B cell (primary cell): ENCODE results near the gene MAN1A2. TPM values are rescaled to one million over a fixed set of nuclear protein-coding genes. Genes with fewer than 3 reads are reported as not detected.

ENCODE experiments used
- ATAC-seq: fragments of 200-7000 bp; cut with Tn5 transposase; one replicate; pipeline ENCODE4 v1.10.0; 2021; ENCODE audit warnings: low read depth, mild to moderate bottlenecking, moderate number of reproducible peaks, moderate library complexity
- CTCF ChIA-PET: fragments of 350-600 bp; sonication (Branson Sonifier 250); formaldehyde crosslinking; loops from one replicate; lab custom pipeline; 2021; ENCODE audit warnings: antibody characterized with exemption, inconsistent platforms; lab: Charles Lee
- POLR2A ChIA-PET: fragments of 350-600 bp; sonication (Branson Sonifier 250); formaldehyde crosslinking; loops from one replicate; lab custom pipeline; 2021; ENCODE audit warnings: antibody characterized with exemption; lab: Charles Lee
- DNase-seq: peaks from one replicate; pipeline ENCODE4 v3.0.0; 2013
- H2AFZ ChIP-seq: 2 replicates; pipeline ENCODE4 v1.6.1; 2012; ENCODE audit warnings: mild to moderate bottlenecking, low read depth, low read length; ENCODE audit not compliant: insufficient read depth, poor library complexity, severe bottlenecking
- H3K27ac ChIP-seq, 2 donors: 1 replicate in 1 of 2; 2 replicates in 1 of 2; pipeline ENCODE4 v1.5.1; 2012 to 2013; ENCODE audit warnings: low read length in 2 of 2, mild to moderate bottlenecking in 2 of 2, moderate library complexity in 1 of 2
- H3K27me3 ChIP-seq, 4 experiments: fragments of 200-600 bp in 1 of 4; sonication (generic) in 1 of 4; replicated peaks in 1 of 4; 1 replicate in 2 of 4; 2 replicates in 2 of 4; pipeline versions ENCODE4 v1.6.1 to v1.7.0; 2013 to 2016; ENCODE audit warnings: low read length in 3 of 4, mild to moderate bottlenecking in 2 of 4, mixed read lengths in 1 of 4, moderate library complexity in 1 of 4; ENCODE audit not compliant: insufficient read depth in 4 of 4, control insufficient read depth in 3 of 4; ENCODE audit errors: control extremely low read depth in 1 of 4
- H3K36me3 ChIP-seq, 2 experiments: replicated peaks in 1 of 2; 1 replicate in 1 of 2; 2 replicates in 1 of 2; pipeline versions ENCODE4 v1.6.1 to v1.7.1; 2013; ENCODE audit warnings: low read length in 1 of 2; ENCODE audit not compliant: insufficient read depth in 2 of 2, control insufficient read depth in 1 of 2; ENCODE audit errors: control extremely low read depth in 1 of 2, extremely low read depth in 1 of 2
- H3K4me1 ChIP-seq, 2 donors: fragments of 200-600 bp in 1 of 2; sonication (generic) in 1 of 2; 1 replicate in 1 of 2; 2 replicates in 1 of 2; pipeline versions ENCODE4 v1.5.1 to v1.6.1; 2013 to 2017; ENCODE audit warnings: low read length in 2 of 2; ENCODE audit not compliant: control insufficient read depth in 2 of 2, insufficient read depth in 2 of 2
- H3K4me2 ChIP-seq: replicated peaks from 2 replicates; pipeline ENCODE3; 2012; ENCODE audit warnings: mild to moderate bottlenecking, low read depth, low read length; ENCODE audit not compliant: poor library complexity, severe bottlenecking
- H3K4me3 ChIP-seq, 5 experiments: fragments of 200-600 bp in 1 of 5; sonication (generic) in 1 of 5; 1 replicate in 3 of 5; 2 replicates in 2 of 5; pipeline versions ENCODE4 v1.5.1 to v1.7.0; 2011 to 2016; ENCODE audit warnings: low read length in 4 of 5, mild to moderate bottlenecking in 4 of 5, low read depth in 2 of 5, control low read depth in 1 of 5, moderate library complexity in 1 of 5; ENCODE audit not compliant: insufficient read depth in 1 of 5; ENCODE audit errors: control extremely low read depth in 1 of 5, extremely low read depth in 1 of 5
- H3K79me2 ChIP-seq: fragments of 200-600 bp; sonication (generic); one replicate; pipeline ENCODE4 v1.6.0; 2016; ENCODE audit warnings: low read length; ENCODE audit not compliant: control insufficient read depth, insufficient read depth
- H3K9ac ChIP-seq: fragments of 200-600 bp; sonication (generic); 2 replicates; pipeline ENCODE4 v1.6.1; 2017; ENCODE audit warnings: mild to moderate bottlenecking, low read length, moderate library complexity
- H3K9me3 ChIP-seq, 3 donors: one replicate each; pipeline versions ENCODE4 v1.6.1 to v1.7.1; 2013; ENCODE audit warnings: low read length in 2 of 3; ENCODE audit not compliant: control insufficient read depth in 2 of 3, insufficient read depth in 1 of 3; ENCODE audit errors: control extremely low read depth in 1 of 3
- H4K20me1 ChIP-seq: 2 replicates; pipeline ENCODE4 v1.6.0; 2012; ENCODE audit warnings: mild to moderate bottlenecking, low read length; ENCODE audit not compliant: insufficient read depth, control insufficient read depth, poor library complexity, severe bottlenecking
- H3K27ac Mint-ChIP-seq: one replicate; pipeline ENCODE4 v1.8.0; 2021; ENCODE audit warnings: mixed read lengths
- H3K27me3 Mint-ChIP-seq: one replicate; pipeline ENCODE4 v1.8.0; 2021; ENCODE audit warnings: mixed read lengths
- H3K4me1 Mint-ChIP-seq: one replicate; pipeline ENCODE4 v1.8.0; 2021; ENCODE audit warnings: mixed read lengths
- H3K4me3 Mint-ChIP-seq: one replicate; pipeline ENCODE4 v1.8.0; 2021; ENCODE audit warnings: mixed read lengths
- H3K9me3 Mint-ChIP-seq: one replicate; pipeline ENCODE4 v1.8.0; 2022; ENCODE audit warnings: mixed read lengths; ENCODE audit not compliant: insufficient read depth
- CTCF ChIP-seq: fragments of 200-600 bp; IDR thresholded peaks from one replicate; pipeline ENCODE4 v1.8.0; 2022; ENCODE audit warnings: antibody characterized with exemption, mild to moderate bottlenecking
- EZH2 ChIP-seq: IDR thresholded peaks from 2 replicates; pipeline ENCODE4 v1.6.1; 2012; ENCODE audit warnings: borderline replicate concordance, low read depth, mild to moderate bottlenecking, moderate library complexity, low read length; ENCODE audit not compliant: insufficient read depth, poor library complexity, severe bottlenecking
- WGBS: methylation state at CpG from one replicate; pipeline ENCODE4 v1.1.5; 2013; ENCODE audit warnings: missing lambda C conversion rate; ENCODE audit not compliant: insufficient coverage; 5-methylcytosine and 5-hydroxymethylcytosine counted together
- intact Hi-C: fragments of 100-400 bp; cut with micrococcal nuclease; formaldehyde crosslinking; loops from one replicate; pipeline ENCODE4 v1.10.0; 2022
- polyA plus RNA-seq: library from polyadenylated mRNA; depleted of rRNA; stranded (reverse); fragments of >200 nt; gene quantifications from 2 replicates; pipeline ENCODE4 v1.2.3, GENCODE V29; 2012
- total RNA-seq, 2 donors: library from RNA; stranded (reverse); fragments of 120-200 nt in 1 of 2; gene quantifications; 1 replicate in 1 of 2; 2 replicates in 1 of 2; pipeline versions ENCODE4 v1.2.3 to v1.2.4, GENCODE V29; 2013 to 2022

Gene MAN1A2
- total and polyA plus RNA-seq, 2 donors (not counting 1 experiment from before 2014, with no cell fraction given): 4.6 to 55.6 TPM

GRCh38 chr1:117320515-117320914 is 46.7 kb upstream of the MAN1A2 start:
- H3K4me3 Mint-ChIP-seq: no peak overlapping the region
- Histone ChIP-seq H3K27me3 (peaks cover 0 to 5% (median 2%) of the 10 kb centered on the region in 4 experiments), H3K9ac (no peak overlapping the region), H2AFZ (no peak overlapping the region), H3K4me3 (no peak overlapping the region), H3K9me3 (no peaks in the 10 kb centered on the region), H3K4me1 (no peaks in the 10 kb centered on the region), H3K36me3 (no peaks in the 10 kb centered on the region), H3K4me2 (no peak overlapping the region), H3K27ac (no peak overlapping the region), H3K79me2 (no peaks in the 10 kb centered on the region), H4K20me1 (no peaks in the 10 kb centered on the region)
- no peaks in the 10 kb centered on the region for H3K9me3 Mint-ChIP-seq
- H3K27ac Mint-ChIP-seq: no peak overlapping the region
- intact Hi-C loops: no loop called here
- ChIA-PET CTCF (no interaction called here), POLR2A (no interaction called here)
- peaks cover 36% of the 10 kb centered on the region for H3K27me3 Mint-ChIP-seq
- no peak for TF ChIP-seq CTCF
- TF ChIP-seq EZH2: no peak
- H3K4me1 Mint-ChIP-seq: no peaks in the 10 kb centered on the region
- ATAC-seq (no peak), DNase-seq (no peak)
- no CpG with 5 or more reads among the region's 1 CpG for WGBS

GRCh38 chr1:117321680-117322609 is 45.3 kb upstream of the MAN1A2 start:
- ChIA-PET CTCF (no interaction called here), POLR2A (no interaction called here)
- H3K36me3 ChIP-seq: no peaks in the 10 kb centered on the region
- H3K4me2 ChIP-seq: no peak overlapping the region
- no peaks in the 10 kb centered on the region for H3K4me1 ChIP-seq
- H3K9me3 ChIP-seq: no peaks in the 10 kb centered on the region
- H2AFZ ChIP-seq: no peak overlapping the region
- TF ChIP-seq EZH2: no peak
- TF ChIP-seq CTCF: no peak
- no peaks in the 10 kb centered on the region for H3K4me1 Mint-ChIP-seq
- no peak overlapping the region for H3K4me3 ChIP-seq
- no peak for ATAC-seq
- H3K27me3 ChIP-seq: peaks cover 0 to 5% (median 2%) of the 10 kb centered on the region in 4 experiments
- no peaks in the 10 kb centered on the region for H3K79me2 ChIP-seq
- H3K27me3 Mint-ChIP-seq: peaks cover 36% of the 10 kb centered on the region
- no peaks in the 10 kb centered on the region for H3K9me3 Mint-ChIP-seq
- no peaks in the 10 kb centered on the region for H4K20me1 ChIP-seq
- intact Hi-C loops: no loop called here
- no peak overlapping the region for H3K27ac ChIP-seq
- no peak for DNase-seq
- WGBS: 100% methylated on average over 2 of the region's 5 CpGs
- H3K9ac ChIP-seq: no peak overlapping the region
- no peak overlapping the region for H3K4me3 Mint-ChIP-seq
- H3K27ac Mint-ChIP-seq: no peak overlapping the region
